BE2C (cell line): ENCODE data around the gene HEPN1.

ENCODE experiments used
- DNase-seq: peaks from one replicate; pipeline ENCODE4 v3.0.0-alpha.2; 2020
- H3K27me3 ChIP-seq: fragments of 250-450 bp; sonication (Bioruptor Pico); 2 replicates; pipeline ENCODE4 v1.5.1; 2020; ENCODE audit warnings: mild to moderate bottlenecking
- H3K36me3 ChIP-seq: fragments of 250-450 bp; sonication (Bioruptor Pico); 2 replicates; pipeline ENCODE4 v1.5.1; 2020; ENCODE audit warnings: mild to moderate bottlenecking
- H3K4me1 ChIP-seq: fragments of 250-450 bp; sonication (Bioruptor Pico); 2 replicates; pipeline ENCODE4 v1.5.1; 2020
- H3K4me3 ChIP-seq: 2 replicates; pipeline ENCODE4 v1.5.1; 2011; ENCODE audit warnings: low read depth, low read length
- H3K9me3 ChIP-seq: fragments of 250-450 bp; sonication (Bioruptor Pico); 2 replicates; pipeline ENCODE4 v1.5.1; 2020
- TF ChIP-seq, protein P1 (sequence below): IDR thresholded peaks from 2 replicates; pipeline ENCODE4 v1.5.1; 2012; ENCODE audit warnings: mild to moderate bottlenecking, low read depth, low read length

Gene HEPN1

DNA sequence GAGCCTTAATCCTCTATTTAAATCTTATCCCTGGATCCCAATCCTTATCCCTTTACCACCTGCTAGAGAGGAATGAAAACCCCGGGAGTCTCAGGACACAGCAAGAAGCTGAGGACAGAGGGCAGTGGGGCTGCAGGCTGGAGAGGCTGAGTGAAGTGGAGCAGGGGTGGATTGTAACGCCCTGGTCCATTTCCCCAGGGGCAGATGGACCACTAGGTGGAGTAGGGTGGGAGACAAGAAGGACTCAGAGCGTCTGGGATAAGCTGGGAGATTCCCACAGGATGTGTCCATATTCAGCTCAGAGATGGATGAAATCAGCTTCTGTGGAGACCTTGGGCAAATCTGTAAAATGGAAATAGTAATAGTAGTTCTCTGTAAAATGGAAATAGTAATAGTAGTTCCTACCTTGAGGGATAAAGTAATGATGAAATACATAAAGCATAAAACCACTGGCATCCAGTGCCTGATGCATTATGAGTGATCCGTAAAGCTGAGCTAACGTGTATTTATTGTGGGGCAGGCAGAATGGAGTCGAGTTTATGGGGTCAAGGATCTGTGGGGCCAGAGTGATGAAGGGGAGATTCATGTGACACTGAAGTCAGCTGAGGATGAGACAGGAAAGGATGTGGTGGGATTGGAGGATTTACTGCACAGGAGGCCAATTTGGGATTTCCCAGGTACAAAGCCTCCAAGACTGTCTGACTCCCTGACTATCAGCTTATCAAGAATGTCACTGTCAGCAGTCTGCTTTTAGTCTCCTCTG is 19.5 kb upstream of the HEPN1 start:
- Histone ChIP-seq H3K27me3 (peaks cover 22% of the 10 kb centered on the region), H3K36me3 (no peaks in the 10 kb centered on the region), H3K4me3 (no peak overlapping the region), H3K4me1 (no peaks in the 10 kb centered on the region), H3K9me3 (no peaks in the 10 kb centered on the region)
- no peak for DNase-seq
- TF ChIP-seq, protein P1, sequence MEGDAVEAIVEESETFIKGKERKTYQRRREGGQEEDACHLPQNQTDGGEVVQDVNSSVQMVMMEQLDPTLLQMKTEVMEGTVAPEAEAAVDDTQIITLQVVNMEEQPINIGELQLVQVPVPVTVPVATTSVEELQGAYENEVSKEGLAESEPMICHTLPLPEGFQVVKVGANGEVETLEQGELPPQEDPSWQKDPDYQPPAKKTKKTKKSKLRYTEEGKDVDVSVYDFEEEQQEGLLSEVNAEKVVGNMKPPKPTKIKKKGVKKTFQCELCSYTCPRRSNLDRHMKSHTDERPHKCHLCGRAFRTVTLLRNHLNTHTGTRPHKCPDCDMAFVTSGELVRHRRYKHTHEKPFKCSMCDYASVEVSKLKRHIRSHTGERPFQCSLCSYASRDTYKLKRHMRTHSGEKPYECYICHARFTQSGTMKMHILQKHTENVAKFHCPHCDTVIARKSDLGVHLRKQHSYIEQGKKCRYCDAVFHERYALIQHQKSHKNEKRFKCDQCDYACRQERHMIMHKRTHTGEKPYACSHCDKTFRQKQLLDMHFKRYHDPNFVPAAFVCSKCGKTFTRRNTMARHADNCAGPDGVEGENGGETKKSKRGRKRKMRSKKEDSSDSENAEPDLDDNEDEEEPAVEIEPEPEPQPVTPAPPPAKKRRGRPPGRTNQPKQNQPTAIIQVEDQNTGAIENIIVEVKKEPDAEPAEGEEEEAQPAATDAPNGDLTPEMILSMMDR = 0 out of 2 replicates have a peak, but pooled peaks have one; percentile 19

DNA sequence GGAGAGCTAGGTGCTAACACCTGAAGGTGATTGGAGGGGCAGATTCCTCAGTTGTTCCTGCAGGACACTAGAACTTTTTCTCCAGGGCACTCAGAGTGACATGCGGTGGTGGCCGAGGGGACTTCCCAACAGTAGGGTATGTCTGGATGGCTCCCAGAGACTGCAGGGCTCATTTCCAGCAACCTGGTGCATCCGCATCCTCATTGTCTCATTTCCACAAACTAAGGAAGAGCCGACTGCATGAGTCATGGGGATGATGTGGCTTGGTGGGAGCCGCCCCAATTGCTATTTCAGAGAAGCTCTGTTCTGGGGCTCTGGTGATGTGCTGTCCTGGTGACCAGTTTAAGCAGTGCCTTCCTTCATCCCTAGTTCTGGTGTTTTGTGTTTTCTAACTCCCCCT is 18.6 kb upstream of the HEPN1 start:
- no peaks in the 10 kb centered on the region for H3K9me3 ChIP-seq
- H3K4me1 ChIP-seq = no peaks in the 10 kb centered on the region
- H3K27me3 ChIP-seq = peaks cover 22% of the 10 kb centered on the region
- H3K4me3 ChIP-seq = no peak overlapping the region
- no peak for DNase-seq
- no peaks in the 10 kb centered on the region for H3K36me3 ChIP-seq
- TF ChIP-seq, protein P1 = no peak

DNA sequence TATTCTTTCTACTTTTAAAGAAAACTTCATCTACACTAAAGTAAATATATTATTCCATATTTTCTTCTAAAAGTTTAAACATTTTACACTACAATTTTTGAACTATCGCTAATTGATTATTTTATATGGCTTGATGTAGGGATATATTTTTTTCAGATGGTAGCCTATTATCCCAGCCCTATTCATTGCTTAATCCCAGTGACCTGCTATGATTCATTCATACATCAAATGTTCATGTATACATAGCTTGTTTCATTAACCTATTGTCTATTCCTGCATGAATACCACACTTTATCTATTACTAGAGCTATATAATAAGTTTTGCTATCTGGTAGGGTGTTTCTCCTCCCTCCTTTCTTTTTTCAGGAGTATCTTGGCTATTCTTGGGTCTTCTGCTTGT is 16.4 kb upstream of the HEPN1 start:
- Histone ChIP-seq H3K4me3 (no peak overlapping the region), H3K4me1 (no peaks in the 10 kb centered on the region), H3K27me3 (peaks cover 22% of the 10 kb centered on the region), H3K36me3 (no peaks in the 10 kb centered on the region), H3K9me3 (no peaks in the 10 kb centered on the region)
- DNase-seq = no peak
- TF ChIP-seq, protein P1 = no peak

DNA sequence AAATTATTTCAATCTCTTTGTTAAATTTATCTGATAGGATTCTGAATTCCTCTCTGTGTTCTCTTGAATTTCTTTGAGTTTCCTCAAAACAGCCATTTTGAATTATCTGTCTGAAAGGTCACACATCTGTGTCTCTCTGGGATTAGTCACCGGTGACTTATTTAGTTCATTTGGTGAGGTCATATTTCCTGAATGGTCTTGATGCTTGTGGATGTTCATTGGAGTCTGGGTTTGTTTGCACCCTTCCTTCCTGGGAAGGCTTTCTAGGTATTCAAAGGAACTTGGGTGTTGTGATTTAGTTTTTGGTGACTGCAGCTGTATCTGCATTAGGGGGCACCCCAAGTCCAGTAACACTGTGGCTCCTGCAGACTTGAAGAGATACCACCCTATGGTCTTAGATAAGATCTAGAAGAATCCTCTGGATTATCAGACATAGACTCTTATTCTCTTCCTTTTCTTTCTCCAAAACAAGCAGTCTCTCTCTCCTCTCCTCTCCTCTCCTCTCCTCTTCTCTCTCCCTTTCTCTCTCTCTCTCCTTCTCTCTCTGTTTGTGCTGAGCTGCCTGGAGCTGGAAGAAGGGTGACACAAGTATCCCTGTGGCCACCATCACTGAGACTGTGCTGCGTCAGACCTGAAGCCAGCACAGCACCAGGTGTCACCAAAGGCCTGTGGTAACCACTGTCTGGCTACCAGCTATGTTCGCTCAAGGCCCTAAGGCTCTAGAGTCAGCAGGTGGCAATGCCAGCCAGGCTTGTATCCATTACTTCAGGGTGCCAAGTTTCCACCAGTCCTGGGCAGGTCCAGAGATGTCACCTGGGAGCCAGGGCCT is 3.3 kb upstream of the HEPN1 start:
- no peak for DNase-seq
- Histone ChIP-seq H3K9me3 (no peaks in the 10 kb centered on the region), H3K36me3 (no peaks in the 10 kb centered on the region), H3K27me3 (no peaks in the 10 kb centered on the region), H3K4me3 (no peak overlapping the region), H3K4me1 (no peaks in the 10 kb centered on the region)
- TF ChIP-seq, protein P1 = no peak

DNA sequence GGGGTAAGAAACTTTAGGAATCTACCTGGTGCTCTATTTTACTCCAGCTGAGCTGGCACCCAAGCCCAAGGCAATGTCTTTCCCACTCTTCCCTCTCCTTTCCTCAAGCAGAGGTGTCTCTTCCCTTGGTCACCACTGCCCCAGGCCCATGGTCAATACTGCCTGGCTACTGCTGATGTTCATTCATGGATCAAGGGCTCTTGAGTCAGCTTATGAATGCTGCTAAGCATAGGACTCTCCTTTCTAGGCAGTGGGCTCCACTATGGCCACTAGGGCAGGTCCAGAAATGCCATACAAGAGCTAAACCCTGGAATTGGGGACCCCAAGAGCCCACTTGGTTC is 2.7 kb upstream of the HEPN1 start:
- Histone ChIP-seq H3K27me3 (peaks cover 5% of the 10 kb centered on the region), H3K36me3 (no peaks in the 10 kb centered on the region), H3K9me3 (no peaks in the 10 kb centered on the region; the same call in 1 of the 2 replicates), H3K4me1 (no peaks in the 10 kb centered on the region), H3K4me3 (no peak overlapping the region)
- TF ChIP-seq, protein P1 = no peak
- DNase-seq = no peak

DNA sequence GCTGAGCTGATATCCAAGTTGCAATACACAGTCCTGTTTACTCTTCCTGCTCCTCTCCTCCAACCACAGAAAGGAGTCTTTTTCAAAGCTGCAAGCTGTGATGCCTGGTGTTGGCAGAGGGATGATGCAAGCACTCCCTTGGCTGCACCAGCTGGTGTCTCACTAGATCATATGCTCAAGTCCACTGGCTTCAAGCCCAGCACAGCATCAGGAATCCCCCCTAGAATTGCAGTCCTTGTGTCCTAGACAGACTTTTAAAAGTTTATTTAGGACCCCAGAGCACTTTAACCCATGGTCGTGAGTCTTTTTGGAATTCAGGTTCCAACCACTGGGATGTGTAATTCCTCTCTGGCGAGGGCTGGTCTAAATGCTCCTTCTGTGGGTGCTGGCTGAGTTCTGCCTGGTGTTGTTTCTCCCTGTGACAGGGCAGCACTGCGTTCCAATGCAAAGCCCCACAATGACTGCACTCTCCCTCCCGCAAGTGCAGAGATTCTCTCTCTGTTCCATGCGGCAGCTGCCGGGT is 1.9 kb upstream of the HEPN1 start:
- Histone ChIP-seq H3K4me3 (no peak overlapping the region), H3K36me3 (no peaks in the 10 kb centered on the region), H3K27me3 (peaks cover 13% of the 10 kb centered on the region), H3K9me3 (no peaks in the 10 kb centered on the region; the same call in 1 of the 2 replicates), H3K4me1 (no peaks in the 10 kb centered on the region)
- no peak for DNase-seq
- TF ChIP-seq, protein P1 = no peak
